SIG-M5 treated with dmso at 0.1 percent for 504 hours (cell line): ENCODE results near the gene POTEF.
A peak's percentile ranks its signal among the peaks of the same experiment; 100 is the strongest.
"Not testable (repeated sequence)": the region's sequence is repeated elsewhere in the genome, so short reads cannot be mapped to it uniquely, and the experiment has no call there.

Experiments
- DNase-seq: peaks from one replicate; lab custom pipeline; 2025; ENCODE audit not compliant: unreplicated experiment; lab: John Stamatoyannopoulos, UW

POTEF gene

GRCh38 chr2:130129120-130129829 is at the start of gene POTEF:
Gene POTEF, minus strand, starts transcription at chr2:130129222. Its CDS starts 8,707 bp downstream, at chr2:130120515.
- DNase-seq = not testable (repeated sequence)

DNA sequence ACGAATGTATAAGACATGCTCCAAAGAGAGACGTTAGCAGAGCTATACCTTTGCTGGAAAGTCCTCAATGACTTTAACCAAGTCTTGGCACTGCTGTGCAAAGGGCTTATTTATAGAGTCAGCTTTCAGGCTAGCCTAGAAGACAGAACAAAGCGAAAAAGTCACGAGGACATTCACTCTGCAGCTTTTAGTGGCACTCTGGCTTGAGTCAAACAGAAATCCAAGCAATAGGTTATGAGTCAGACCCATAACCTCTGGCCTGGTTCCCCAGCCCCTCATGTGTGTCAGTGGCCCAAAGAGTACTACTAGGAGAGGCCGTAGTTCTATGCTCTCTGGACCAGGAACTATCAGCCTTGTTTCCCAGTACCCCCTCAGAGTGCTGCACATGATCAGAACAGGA is 45.8 kb upstream of the POTEF start:
- not testable (repeated sequence) for DNase-seq

DNA sequence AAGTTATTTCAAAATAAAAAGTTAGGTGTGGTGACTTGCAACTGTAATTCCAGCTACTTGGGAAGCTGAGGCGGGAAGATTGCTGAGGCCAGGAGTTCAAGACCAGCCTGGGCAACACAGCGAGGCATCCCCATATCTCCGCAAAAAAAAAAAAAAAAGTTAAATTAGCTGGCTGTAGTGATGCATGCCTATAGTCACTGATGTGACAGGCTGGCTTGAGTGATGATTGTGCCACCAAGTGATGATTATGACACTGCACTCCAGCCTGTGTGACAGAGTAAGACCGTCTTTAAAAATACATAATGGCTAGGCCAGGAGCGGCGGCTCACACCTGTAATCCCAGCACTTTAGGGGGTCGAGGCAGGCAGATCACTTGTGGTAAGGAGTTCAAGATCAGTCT is 40.9 kb upstream of the POTEF start:
- no peak for DNase-seq

GRCh38 chr2:130169163-130169562 is 40.1 kb upstream of the POTEF start:
- not testable (repeated sequence) for DNase-seq

- not testable (repeated sequence) for DNase-seq
Observed at GRCh38 chr2:130166611-130167010, 37.6 kb upstream of the POTEF start.

DNA sequence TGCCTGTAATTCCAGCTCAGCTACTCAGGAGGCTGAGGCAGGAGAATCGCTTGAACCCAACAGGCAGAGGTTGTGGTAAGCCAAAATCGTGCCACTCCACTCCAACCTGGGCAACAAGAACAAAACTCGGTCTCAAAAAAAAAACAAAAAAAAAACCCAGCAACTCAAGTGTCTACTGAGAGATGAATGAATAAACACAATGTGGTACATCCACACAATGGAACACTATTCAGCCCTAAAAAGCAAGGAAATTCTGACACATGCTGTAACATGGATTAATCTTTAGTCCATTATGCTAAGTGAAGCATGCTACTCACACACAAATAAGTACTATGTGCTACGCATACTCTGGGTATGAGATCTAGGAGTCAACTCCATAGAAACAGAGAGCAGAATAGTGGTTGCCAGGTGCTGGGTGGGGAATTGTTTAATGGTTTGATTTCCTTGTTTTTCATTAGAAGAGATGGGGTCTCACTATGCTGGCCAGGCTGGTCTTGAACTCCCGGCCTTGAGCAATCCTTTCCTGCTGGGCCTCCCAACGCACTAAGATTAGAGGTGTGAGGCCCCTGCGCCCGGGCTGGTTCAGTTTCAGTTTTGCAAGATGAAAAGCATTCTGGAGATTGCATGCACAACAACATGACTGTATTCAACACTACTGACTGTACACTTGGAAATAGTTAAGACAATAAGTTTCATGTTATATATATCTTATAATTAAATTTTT is 36.4 kb upstream of the POTEF start:
- DNase-seq = no peak

DNA sequence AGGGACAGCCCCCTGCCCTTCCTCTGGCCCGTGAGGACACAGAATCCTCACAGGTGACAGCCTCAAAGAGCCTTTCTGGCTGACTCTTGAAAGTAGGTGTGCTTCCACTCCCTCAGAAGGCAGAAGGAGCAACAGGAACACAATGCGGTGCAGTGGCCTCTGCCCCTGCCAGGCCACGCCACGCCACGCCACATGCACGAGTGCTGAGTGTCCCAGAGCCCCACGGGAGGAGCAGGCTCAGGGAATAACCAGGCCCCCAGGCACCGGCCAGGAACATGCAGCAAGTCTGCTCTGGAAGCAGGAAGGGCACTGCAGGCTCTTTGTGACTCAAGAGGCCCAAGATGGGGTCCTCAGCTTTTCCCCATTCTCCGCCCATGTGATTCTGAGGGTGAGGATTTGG is 33.9 kb upstream of the POTEF start:
- no peak for DNase-seq

- not testable (repeated sequence) for DNase-seq
Observed at GRCh38 chr2:130162486-130162885, 33.5 kb upstream of the POTEF start.

DNA sequence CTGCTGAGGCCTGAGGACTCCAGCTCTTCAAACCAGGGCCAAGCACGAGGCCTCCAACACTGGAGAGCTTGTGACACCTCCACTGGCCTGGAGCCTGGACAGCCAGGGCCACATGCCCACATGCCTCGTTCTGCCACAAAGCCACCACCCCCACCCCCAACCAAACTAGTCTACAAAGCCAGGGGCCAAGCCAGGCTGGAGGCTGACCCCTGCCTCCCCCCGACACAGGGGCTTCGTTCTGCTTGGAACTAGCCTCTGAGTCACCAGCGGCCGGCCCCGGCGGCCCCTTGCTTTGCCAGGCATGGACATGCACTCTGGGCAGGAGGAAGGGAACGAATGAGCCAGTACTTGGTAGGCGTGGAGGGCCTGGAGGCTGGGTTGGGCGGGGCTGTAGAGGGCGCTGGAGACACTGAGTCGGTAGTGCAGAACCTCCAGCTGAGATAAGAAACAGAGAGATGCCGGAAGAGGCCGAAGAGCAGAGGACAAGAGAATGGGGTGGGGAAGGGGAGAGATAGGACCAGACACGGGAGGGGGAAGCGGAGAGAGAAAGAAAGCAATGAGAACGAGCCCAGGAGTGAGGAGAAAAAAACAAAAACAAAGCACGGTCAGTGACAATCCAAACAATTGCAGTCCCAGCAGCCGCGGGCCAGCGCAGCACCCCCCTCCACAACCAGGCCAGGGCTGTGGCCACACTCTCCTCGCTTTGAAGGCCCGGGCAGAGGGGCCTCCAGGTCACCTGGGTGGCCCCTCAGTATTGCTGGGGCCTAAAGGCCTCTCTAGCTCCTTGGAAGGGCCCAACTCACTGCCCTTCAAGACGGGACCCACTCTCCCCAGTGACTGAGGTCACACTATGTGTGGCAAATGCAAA is 32.0 kb upstream of the POTEF start:
- DNase-seq = not testable (repeated sequence)

DNA sequence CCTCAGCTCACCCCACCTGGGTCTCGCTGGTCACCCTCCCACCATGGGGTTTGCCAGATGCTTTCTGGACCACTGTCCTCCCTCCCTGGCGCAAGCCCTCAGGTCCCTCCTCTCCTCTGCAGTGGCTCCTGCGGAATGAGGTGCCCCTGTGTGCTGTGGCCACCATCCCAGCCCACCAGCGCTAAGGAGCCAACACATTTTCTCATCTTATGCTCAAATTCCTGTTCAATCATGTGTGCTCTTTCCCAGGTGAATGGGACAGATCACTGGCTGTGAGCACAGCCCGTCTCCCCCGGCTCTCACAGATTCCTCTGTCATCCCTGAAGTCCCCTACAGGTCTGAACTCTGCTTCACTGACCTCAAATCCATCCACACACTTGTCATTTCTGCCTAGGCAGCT is 31.1 kb upstream of the POTEF start:
- DNase-seq = no peak

- DNase-seq = not testable (repeated sequence)
Observed at GRCh38 chr2:130159376-130159775, 30.4 kb upstream of the POTEF start.

- DNase-seq = no peak
Observed at GRCh38 chr2:130158631-130159030, 29.6 kb upstream of the POTEF start.

DNA sequence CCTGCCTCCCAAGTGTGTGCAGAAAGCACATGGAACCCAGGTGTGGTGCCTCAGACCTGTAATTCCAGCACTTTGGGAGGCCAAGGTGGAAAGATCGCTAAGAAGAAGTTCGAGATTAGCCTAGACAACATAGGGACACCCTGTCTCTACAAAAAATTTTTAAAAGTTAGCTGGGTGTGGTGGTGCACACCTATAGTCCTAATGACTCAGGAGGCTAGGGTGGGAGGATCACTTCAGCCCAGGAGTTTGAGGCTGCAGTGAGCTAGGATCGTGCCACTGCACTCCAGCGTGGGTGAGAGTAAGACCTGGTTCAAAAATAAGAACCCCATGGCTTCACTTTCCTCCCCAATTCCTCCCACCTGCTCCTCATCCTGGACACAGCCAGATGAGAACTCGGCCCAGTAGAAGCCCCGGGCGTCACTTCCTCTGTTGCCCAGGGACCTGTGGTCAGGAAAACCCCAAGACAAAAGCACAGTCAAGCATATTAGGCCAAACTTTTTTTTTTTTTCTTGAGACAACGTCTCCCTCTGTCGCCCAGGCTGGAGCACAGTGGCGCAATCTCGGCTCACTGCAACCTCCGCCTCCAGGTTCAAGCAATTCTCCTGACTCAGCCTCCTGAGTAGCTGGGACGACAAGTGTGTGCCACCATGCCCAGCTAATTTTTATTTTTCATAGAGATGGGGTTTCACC is 28.9 kb upstream of the POTEF start:
- DNase-seq = not testable (repeated sequence)

DNA sequence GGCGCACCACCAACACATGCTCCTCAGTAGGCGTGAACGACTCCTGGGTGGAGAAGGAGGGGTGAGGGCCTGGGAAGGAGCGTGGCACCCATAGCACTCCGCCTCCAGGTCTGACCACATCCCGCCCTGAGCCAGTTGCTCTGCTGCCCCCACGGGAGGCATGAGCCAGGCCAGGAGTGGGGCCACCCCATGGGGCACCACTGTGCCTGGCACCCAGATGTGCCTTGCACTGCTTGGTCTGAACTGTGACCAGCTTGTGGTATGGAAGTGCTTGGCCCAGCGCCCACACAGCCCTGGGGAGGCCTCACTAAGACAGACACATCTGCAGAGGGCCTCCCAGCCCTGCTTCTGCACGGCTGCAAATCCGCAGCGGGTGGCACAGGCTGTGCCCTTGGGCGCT is 28.3 kb upstream of the POTEF start:
- DNase-seq = not testable (repeated sequence)

GRCh38 chr2:130156624-130157004 is 27.6 kb upstream of the POTEF start:
- DNase-seq = no peak

- DNase-seq = peak; percentile 23
Observed at GRCh38 chr2:130155956-130156623, 27.1 kb upstream of the POTEF start.

- no peak for DNase-seq
Observed at GRCh38 chr2:130154773-130155765, 26.0 kb upstream of the POTEF start.

GRCh38 chr2:130154423-130154770 is 25.4 kb upstream of the POTEF start:
- not testable (repeated sequence) for DNase-seq

- not testable (repeated sequence) for DNase-seq
Observed at GRCh38 chr2:130153721-130154422, 24.9 kb upstream of the POTEF start.
